B cell (primary cell): ENCODE results near the gene VIT.

Experiments used
- CTCF ChIP-seq: fragments of 200-600 bp; IDR thresholded peaks from one replicate; pipeline ENCODE4 v1.8.0; 2022; ENCODE audit warnings: antibody characterized with exemption, mild to moderate bottlenecking
- EZH2 ChIP-seq: IDR thresholded peaks from 2 replicates; pipeline ENCODE4 v1.6.1; 2012; ENCODE audit warnings: borderline replicate concordance, low read depth, mild to moderate bottlenecking, moderate library complexity, low read length; ENCODE audit not compliant: insufficient read depth, poor library complexity, severe bottlenecking

DNA sequence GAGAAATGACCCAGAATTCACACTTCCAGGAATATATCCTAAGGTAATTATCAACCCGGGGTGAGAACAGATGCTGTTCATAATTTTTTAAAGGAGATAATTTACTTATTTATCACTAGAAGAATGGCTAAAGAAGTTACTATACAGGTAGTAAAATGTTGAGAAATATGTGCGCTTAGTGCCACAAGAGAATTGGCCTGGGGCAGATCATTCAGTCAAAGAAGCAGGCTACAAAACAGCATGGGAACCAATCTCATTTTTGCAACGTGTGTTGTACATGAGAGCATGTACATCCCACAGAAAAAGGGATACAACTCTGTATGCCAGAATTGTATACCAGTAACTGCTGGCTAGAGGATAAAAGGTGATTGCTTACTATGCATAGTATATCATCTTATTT, 75.2 kb downstream of the VIT start:
- TF ChIP-seq EZH2 (no peak), CTCF (no peak)
